ENCODE measurements around the gene DNAH8.

Gene DNAH8

GRCh38 chr6:38782616-38783015 is 67.5 kb downstream of the DNAH8 start:
- Histone ChIP-seq H4K20me1 (ENCODE audit: insufficient read depth) (no peaks in the 10 kb centered on the region), H2AFZ (ENCODE audit: low read depth) (no peak overlapping the region), H3K9ac (no peak overlapping the region), H3K79me2 (ENCODE audit: insufficient read depth, low read depth) (no peaks in the 10 kb centered on the region), H3K4me3 (IDR thresholded peaks at IDR 0.05; ENCODE audit: insufficient read depth, low read depth, low read length) (no peak overlapping the region), H3K36me3 (ENCODE audit: insufficient read depth) (no peaks in the 10 kb centered on the region), H3K4me1 (ENCODE audit: low read depth, poor library complexity, severe bottlenecking) (no peaks in the 10 kb centered on the region), H3K27ac (no peak overlapping the region), H3K27me3 (ENCODE audit: insufficient read depth, low read depth) (no peaks in the 10 kb centered on the region), H3K4me2 (no peak overlapping the region)
- TF ChIP-seq CTCF (conservative IDR thresholded peaks at IDR 0.05; ENCODE audit: low read depth, low read length) = no peak

DNA sequence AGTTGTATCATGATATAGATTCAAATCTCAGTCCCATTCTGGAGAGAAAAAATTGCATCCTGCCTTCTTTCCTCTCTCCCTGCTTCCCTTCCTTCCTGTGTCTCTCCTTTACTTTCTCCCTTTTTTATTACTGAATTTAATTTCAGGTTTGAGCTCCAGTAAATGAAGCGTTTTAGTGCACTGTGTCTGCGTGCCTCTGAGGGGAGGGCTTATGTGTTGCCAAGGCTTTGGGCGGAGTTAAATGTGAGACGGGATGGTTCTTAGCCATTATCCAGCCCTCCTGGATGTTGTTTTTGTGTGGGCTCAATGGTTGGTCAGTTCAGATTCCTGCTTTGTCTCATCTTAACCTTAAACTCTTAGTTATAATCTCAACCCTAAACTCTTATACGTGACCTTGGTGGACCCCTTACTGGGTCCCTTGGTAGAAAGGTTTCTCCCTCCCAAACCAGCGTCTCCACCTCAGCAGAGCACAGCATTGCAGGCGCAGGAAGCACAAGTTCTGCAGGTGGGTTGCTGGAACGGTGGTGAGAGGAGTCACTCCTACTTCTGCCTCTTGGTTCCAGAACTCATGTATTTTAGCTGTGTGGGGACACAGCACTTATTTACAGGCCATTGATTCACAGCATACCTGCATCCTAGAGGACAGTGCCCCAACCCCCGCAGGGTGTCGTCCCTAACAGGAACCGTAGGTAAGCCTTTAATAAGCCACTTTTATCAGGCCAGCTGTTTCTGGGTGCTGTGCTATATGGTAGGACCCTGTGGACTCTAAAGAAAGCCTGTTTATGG is 68.5 kb downstream of the DNAH8 start:
- H3K4me1 ChIP-seq (ENCODE audit: low read depth, poor library complexity, severe bottlenecking) = no peaks in the 10 kb centered on the region
- TF ChIP-seq CTCF (conservative IDR thresholded peaks at IDR 0.05; ENCODE audit: low read depth, low read length) = no peak
- H3K36me3 ChIP-seq (ENCODE audit: insufficient read depth) = no peaks in the 10 kb centered on the region
- no peaks in the 10 kb centered on the region for H3K27me3 ChIP-seq (ENCODE audit: insufficient read depth, low read depth)
- no peak overlapping the region for H2AFZ ChIP-seq (ENCODE audit: low read depth)
- H3K4me2 ChIP-seq = no peak overlapping the region
- H3K9ac ChIP-seq = no peak overlapping the region
- no peak overlapping the region for H3K4me3 ChIP-seq (IDR thresholded peaks at IDR 0.05; ENCODE audit: insufficient read depth, low read depth, low read length)
- no peaks in the 10 kb centered on the region for H4K20me1 ChIP-seq (ENCODE audit: insufficient read depth)
- no peaks in the 10 kb centered on the region for H3K79me2 ChIP-seq (ENCODE audit: insufficient read depth, low read depth)
- no peak overlapping the region for H3K27ac ChIP-seq

- Histone ChIP-seq H3K9ac (no peak overlapping the region), H3K4me3 (IDR thresholded peaks at IDR 0.05; ENCODE audit: insufficient read depth, low read depth, low read length) (no peak overlapping the region), H3K4me1 (ENCODE audit: low read depth, poor library complexity, severe bottlenecking) (no peaks in the 10 kb centered on the region), H3K36me3 (ENCODE audit: insufficient read depth) (no peaks in the 10 kb centered on the region), H2AFZ (ENCODE audit: low read depth) (no peak overlapping the region), H3K27ac (no peak overlapping the region), H3K4me2 (no peak overlapping the region), H3K27me3 (ENCODE audit: insufficient read depth, low read depth) (no peaks in the 10 kb centered on the region), H3K79me2 (ENCODE audit: insufficient read depth, low read depth) (no peaks in the 10 kb centered on the region), H4K20me1 (ENCODE audit: insufficient read depth) (no peaks in the 10 kb centered on the region)
- TF ChIP-seq CTCF (conservative IDR thresholded peaks at IDR 0.05; ENCODE audit: low read depth, low read length) = no peak
Measured at GRCh38 chr6:38784506-38785235, 69.6 kb downstream of the DNAH8 start.

DNA sequence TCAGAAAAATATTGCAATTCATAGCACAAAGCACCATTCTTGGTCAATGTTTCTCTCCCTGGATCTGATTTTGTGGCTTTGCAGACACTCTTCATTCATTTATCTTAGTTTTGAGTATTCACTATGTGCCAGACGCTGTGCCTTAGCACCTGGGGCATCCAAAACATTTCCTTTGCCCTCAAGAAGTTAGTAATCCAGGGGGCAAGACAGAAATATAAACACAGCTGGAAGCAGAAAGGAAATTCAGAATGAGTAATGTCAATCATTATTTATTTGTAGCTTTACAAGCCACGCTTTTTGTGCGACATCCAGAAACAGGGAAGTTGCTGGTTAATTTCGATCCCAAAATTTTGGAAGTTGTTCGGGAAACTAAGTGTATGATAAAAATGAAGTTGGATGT is 71.4 kb downstream of the DNAH8 start:
- TF ChIP-seq CTCF (conservative IDR thresholded peaks at IDR 0.05; ENCODE audit: low read depth, low read length) = no peak
- Histone ChIP-seq H3K27me3 (ENCODE audit: insufficient read depth, low read depth) (no peaks in the 10 kb centered on the region), H3K9ac (no peak overlapping the region)

More for the DNA sequence above, 71.4 kb downstream of the DNAH8 start:
- Histone ChIP-seq H3K4me3 (IDR thresholded peaks at IDR 0.05; ENCODE audit: insufficient read depth, low read depth, low read length) (no peak overlapping the region), H3K4me2 (no peak overlapping the region), H3K27ac (no peak overlapping the region), H3K79me2 (ENCODE audit: insufficient read depth, low read depth) (no peaks in the 10 kb centered on the region), H3K4me1 (ENCODE audit: low read depth, poor library complexity, severe bottlenecking) (no peaks in the 10 kb centered on the region), H2AFZ (ENCODE audit: low read depth) (no peak overlapping the region), H3K36me3 (ENCODE audit: insufficient read depth) (no peaks in the 10 kb centered on the region), H4K20me1 (ENCODE audit: insufficient read depth) (no peaks in the 10 kb centered on the region)

All from KMS-11 (cell line).